ENCODE measurements around the gene TAF4B.

The TAF4B gene

DNA sequence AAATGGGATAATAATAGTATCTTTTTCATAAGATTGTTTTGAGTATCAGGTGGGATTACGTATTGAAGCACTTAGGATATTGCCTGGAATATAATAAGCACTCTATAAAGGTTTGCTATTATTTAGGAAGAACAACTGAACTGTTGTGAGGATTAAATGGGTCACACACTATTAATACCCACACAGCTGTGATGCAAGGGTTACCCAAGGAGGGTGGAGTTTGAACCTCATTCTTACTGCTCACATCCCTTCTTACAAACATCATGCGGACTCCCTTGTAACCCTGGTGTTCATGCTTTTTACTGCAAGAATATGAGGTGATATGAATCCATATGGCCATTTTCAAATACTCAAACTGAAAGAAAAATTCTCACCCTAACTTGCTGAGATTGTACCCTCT, 208.6 kb downstream of the TAF4B start:
- ChIA-PET POLR2A (no interaction called here), CTCF (no interaction called here)
- Histone ChIP-seq H3K4me1 (ENCODE audit: control insufficient read depth, insufficient read depth, low read length) (no peaks in the 10 kb centered on the region), H3K36me3 (ENCODE audit: control insufficient read depth in 2 of 2, insufficient read depth in 1 of 2, low read length in 2 of 2) (no peaks in the 10 kb centered on the region), H3K4me3 (ENCODE audit: low read depth, low read length) (no peak overlapping the region), H3K9me3 (ENCODE audit: control insufficient read depth, insufficient read depth, low read depth, low read length) (no peaks in the 10 kb centered on the region), H3K27ac (ENCODE audit: extremely low read depth, low read depth, low read length) (no peak overlapping the region)
- TF ChIP-seq ZNF561 (tag by site-specific recombination; IDR thresholded peaks at IDR 0.05; ENCODE audit: borderline replicate concordance): no peak
- no peak for TF ChIP-seq ZNF544 (tag by site-specific recombination; IDR thresholded peaks at IDR 0.05)
- TF ChIP-seq ZNF488 (tag by site-specific recombination; IDR thresholded peaks at IDR 0.05): no peak
- no peak for TF ChIP-seq ZNF214 (tag by site-specific recombination; IDR thresholded peaks at IDR 0.05; ENCODE audit: borderline replicate concordance)
- TF ChIP-seq, protein P1, sequence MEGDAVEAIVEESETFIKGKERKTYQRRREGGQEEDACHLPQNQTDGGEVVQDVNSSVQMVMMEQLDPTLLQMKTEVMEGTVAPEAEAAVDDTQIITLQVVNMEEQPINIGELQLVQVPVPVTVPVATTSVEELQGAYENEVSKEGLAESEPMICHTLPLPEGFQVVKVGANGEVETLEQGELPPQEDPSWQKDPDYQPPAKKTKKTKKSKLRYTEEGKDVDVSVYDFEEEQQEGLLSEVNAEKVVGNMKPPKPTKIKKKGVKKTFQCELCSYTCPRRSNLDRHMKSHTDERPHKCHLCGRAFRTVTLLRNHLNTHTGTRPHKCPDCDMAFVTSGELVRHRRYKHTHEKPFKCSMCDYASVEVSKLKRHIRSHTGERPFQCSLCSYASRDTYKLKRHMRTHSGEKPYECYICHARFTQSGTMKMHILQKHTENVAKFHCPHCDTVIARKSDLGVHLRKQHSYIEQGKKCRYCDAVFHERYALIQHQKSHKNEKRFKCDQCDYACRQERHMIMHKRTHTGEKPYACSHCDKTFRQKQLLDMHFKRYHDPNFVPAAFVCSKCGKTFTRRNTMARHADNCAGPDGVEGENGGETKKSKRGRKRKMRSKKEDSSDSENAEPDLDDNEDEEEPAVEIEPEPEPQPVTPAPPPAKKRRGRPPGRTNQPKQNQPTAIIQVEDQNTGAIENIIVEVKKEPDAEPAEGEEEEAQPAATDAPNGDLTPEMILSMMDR (tag by site-specific recombination; IDR thresholded peaks at IDR 0.05): no peak
- TF ChIP-seq BCL11B (tag by site-specific recombination; IDR thresholded peaks at IDR 0.05; ENCODE audit: low read depth): no peak
- TF ChIP-seq ZNF423 (tag by site-specific recombination; IDR thresholded peaks at IDR 0.05): no peak
- TF ChIP-seq HIC1 (tag by site-specific recombination; IDR thresholded peaks at IDR 0.05): no peak
- TF ChIP-seq ZNF645 (tag by site-specific recombination; IDR thresholded peaks at IDR 0.05): no peak
- TF ChIP-seq, protein P2, sequence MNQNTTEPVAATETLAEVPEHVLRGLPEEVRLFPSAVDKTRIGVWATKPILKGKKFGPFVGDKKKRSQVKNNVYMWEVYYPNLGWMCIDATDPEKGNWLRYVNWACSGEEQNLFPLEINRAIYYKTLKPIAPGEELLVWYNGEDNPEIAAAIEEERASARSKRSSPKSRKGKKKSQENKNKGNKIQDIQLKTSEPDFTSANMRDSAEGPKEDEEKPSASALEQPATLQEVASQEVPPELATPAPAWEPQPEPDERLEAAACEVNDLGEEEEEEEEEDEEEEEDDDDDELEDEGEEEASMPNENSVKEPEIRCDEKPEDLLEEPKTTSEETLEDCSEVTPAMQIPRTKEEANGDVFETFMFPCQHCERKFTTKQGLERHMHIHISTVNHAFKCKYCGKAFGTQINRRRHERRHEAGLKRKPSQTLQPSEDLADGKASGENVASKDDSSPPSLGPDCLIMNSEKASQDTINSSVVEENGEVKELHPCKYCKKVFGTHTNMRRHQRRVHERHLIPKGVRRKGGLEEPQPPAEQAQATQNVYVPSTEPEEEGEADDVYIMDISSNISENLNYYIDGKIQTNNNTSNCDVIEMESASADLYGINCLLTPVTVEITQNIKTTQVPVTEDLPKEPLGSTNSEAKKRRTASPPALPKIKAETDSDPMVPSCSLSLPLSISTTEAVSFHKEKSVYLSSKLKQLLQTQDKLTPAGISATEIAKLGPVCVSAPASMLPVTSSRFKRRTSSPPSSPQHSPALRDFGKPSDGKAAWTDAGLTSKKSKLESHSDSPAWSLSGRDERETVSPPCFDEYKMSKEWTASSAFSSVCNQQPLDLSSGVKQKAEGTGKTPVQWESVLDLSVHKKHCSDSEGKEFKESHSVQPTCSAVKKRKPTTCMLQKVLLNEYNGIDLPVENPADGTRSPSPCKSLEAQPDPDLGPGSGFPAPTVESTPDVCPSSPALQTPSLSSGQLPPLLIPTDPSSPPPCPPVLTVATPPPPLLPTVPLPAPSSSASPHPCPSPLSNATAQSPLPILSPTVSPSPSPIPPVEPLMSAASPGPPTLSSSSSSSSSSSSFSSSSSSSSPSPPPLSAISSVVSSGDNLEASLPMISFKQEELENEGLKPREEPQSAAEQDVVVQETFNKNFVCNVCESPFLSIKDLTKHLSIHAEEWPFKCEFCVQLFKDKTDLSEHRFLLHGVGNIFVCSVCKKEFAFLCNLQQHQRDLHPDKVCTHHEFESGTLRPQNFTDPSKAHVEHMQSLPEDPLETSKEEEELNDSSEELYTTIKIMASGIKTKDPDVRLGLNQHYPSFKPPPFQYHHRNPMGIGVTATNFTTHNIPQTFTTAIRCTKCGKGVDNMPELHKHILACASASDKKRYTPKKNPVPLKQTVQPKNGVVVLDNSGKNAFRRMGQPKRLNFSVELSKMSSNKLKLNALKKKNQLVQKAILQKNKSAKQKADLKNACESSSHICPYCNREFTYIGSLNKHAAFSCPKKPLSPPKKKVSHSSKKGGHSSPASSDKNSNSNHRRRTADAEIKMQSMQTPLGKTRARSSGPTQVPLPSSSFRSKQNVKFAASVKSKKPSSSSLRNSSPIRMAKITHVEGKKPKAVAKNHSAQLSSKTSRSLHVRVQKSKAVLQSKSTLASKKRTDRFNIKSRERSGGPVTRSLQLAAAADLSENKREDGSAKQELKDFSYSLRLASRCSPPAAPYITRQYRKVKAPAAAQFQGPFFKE (tag by site-specific recombination; IDR thresholded peaks at IDR 0.05; ENCODE audit: borderline replicate concordance): no peak
- no peak for TF ChIP-seq ZNF221 (tag by site-specific recombination; IDR thresholded peaks at IDR 0.05; ENCODE audit: borderline replicate concordance)
- TF ChIP-seq ZNF133 (tag by site-specific recombination; IDR thresholded peaks at IDR 0.05): no peak
- no peak for TF ChIP-seq TCF7L2 (IDR thresholded peaks at IDR 0.05; ENCODE audit: borderline replicate concordance, low read depth, low read length)
- TF ChIP-seq ZSCAN16 (tag by site-specific recombination; IDR thresholded peaks at IDR 0.05): no peak
- no peak for TF ChIP-seq ZNF704 (tag by site-specific recombination; IDR thresholded peaks at IDR 0.05)
- TF ChIP-seq AEBP2 (tag by site-specific recombination; IDR thresholded peaks at IDR 0.05; ENCODE audit: borderline replicate concordance): no peak
- TF ChIP-seq ZBTB17 (tag by site-specific recombination; IDR thresholded peaks at IDR 0.05): no peak

Measured in HEK293 (cell line).